GM19328 (cell line): ENCODE measurements around the gene PPP1R3E.

Experiments used
- ATAC-seq: cut with Tn5 transposase; IDR thresholded peaks from one replicate; pipeline ENCODE4 v1.9.1; 2021; ENCODE audit warnings: mild to moderate bottlenecking, moderate library complexity; ENCODE audit not compliant: unreplicated experiment

Gene PPP1R3E

GRCh38 chr14:23249824-23250223 is 52.8 kb downstream of the PPP1R3E start:
- no peak for ATAC-seq

- ATAC-seq, result no peak
Observed at GRCh38 chr14:23248601-23249000, 54.1 kb downstream of the PPP1R3E start.
